ENCODE measurements around the gene PRDM15. TPM values are rescaled to one million over a fixed set of nuclear protein-coding genes. Genes with fewer than 3 reads are reported as not detected.

PRDM15 gene, protein sequence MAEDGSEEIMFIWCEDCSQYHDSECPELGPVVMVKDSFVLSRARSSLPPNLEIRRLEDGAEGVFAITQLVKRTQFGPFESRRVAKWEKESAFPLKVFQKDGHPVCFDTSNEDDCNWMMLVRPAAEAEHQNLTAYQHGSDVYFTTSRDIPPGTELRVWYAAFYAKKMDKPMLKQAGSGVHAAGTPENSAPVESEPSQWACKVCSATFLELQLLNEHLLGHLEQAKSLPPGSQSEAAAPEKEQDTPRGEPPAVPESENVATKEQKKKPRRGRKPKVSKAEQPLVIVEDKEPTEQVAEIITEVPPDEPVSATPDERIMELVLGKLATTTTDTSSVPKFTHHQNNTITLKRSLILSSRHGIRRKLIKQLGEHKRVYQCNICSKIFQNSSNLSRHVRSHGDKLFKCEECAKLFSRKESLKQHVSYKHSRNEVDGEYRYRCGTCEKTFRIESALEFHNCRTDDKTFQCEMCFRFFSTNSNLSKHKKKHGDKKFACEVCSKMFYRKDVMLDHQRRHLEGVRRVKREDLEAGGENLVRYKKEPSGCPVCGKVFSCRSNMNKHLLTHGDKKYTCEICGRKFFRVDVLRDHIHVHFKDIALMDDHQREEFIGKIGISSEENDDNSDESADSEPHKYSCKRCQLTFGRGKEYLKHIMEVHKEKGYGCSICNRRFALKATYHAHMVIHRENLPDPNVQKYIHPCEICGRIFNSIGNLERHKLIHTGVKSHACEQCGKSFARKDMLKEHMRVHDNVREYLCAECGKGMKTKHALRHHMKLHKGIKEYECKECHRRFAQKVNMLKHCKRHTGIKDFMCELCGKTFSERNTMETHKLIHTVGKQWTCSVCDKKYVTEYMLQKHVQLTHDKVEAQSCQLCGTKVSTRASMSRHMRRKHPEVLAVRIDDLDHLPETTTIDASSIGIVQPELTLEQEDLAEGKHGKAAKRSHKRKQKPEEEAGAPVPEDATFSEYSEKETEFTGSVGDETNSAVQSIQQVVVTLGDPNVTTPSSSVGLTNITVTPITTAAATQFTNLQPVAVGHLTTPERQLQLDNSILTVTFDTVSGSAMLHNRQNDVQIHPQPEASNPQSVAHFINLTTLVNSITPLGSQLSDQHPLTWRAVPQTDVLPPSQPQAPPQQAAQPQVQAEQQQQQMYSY
- 3.3 and 3.9 TPM in 2 replicates for total RNA-seq

GRCh38 chr21:41879190-41879998 is at the start of gene PRDM15:
Gene PRDM15 (minus strand): TSS chr21:41879344. CDS start chr21:41860363, 18,981 bp downstream.

DNA sequence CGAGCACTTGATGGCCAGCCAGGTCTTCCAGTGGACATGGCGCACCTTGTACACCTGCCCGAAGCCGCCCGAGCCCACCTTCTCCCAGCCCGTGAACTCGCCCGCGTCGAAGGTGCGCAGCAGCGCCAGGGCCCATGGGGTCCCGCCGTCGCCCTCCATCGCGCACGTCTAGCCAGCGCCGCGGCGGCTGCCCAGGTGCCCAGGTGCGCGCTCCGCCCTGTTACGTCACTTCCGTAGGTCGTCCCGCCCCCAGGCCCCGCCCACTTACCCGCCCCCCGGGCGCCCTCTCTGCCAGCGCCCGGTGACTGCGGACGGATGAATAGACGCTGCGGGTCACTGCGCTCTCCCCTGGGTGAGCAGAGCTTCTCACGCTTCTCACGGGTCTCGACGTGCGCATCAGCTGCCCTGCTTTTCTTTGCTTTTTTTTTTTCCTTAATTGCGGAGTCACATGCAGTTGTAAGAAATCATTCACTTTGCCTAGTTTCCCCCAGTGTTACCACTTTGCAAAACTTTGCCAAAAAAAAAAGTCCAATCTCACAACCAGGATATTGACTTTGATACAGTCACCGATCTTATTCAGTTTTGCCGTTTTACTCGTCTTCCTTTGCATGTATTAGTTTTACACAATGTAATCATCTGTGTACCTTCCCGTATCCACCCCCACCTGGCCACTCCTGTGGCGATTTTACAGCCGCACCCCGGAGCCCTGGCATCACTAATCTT is 112.1 kb downstream of the PRDM15 start, which contains the start of gene RIPK4:
Gene RIPK4 (minus strand): TSS at position 170 of the 723 bp plus-strand sequence. CDS start 11 bp downstream, at position 159.

Other genes starting within 250 kb of the PRDM15 start
- gene RIPK4, start 112.3 kb downstream of the PRDM15 start, total RNA-seq: under 0.01 TPM in 1 of 2 replicates, not detected in the other
- gene C2CD2, start 74.7 kb upstream of the PRDM15 start, total RNA-seq: 5.7 and 10.9 TPM in 2 replicates
- 4.4 and 7.6 TPM in 2 replicates for gene ZBTB21, start 131.0 kb upstream of the PRDM15 start, total RNA-seq
- gene UMODL1, start 192.0 kb upstream of the PRDM15 start, total RNA-seq: not detected in 2 replicates

All from bronchus fibroblast of lung (primary cell).